ENCODE results near the gene MYO10.
"Not testable (repeated sequence)": the region's sequence is repeated elsewhere in the genome, so short reads cannot be mapped to it uniquely, and the experiment has no call there.

MYO10 gene

DNA sequence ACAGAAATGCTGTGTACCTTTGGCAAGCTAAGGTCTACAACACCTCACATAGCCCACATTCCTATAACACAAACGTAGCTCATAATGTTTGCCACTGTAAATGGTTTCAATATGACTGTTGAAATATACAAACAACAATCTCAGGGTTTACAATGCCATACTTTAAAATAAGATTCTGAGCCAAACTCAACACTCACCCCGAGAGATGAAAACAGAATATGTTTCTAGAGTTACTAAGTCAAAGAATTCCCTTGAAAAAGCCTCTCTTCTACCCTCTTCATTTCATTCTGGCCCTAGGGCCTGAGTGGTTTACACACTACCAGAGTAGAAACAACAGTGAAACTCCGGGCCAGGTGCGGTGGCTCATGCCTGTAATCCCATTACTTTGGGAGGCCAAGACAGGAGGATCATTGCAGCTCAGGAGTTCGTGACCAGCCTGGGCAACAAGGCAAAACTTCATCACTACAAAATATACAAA, 72.6 kb downstream of the MYO10 start:
- DNase-seq (ENCODE audit: low read depth in 2 of 2): no peak

- no peak for DNase-seq (ENCODE audit: low read depth in 2 of 2)
Measured at GRCh38 chr5:16862777-16863176, 73.3 kb downstream of the MYO10 start.

- no peak for DNase-seq (ENCODE audit: low read depth in 2 of 2)
Measured at GRCh38 chr5:16859346-16859745, 76.7 kb downstream of the MYO10 start.

DNA sequence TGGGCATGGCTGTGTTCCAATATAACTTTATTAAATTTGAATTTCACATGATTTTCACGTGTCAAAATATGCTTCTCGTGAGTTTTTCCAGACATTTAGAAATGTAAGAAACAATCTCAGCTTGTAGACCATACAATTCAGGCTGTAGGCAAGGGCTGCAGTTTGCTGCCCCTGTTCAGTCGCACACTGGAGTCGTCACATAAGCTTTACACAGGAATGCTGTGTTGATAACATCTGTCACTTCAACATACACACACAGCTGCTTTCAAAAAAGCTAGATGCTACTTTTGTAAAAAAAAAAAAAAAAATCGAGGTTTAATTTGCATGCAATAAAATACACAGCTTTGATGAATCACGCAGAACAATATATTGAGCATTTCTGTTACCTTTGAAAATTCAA, 77.9 kb downstream of the MYO10 start:
- no peak for DNase-seq (ENCODE audit: low read depth in 2 of 2)

GRCh38 chr5:16857635-16858034, 78.5 kb downstream of the MYO10 start:
- no peak for DNase-seq (ENCODE audit: low read depth in 2 of 2)

DNA sequence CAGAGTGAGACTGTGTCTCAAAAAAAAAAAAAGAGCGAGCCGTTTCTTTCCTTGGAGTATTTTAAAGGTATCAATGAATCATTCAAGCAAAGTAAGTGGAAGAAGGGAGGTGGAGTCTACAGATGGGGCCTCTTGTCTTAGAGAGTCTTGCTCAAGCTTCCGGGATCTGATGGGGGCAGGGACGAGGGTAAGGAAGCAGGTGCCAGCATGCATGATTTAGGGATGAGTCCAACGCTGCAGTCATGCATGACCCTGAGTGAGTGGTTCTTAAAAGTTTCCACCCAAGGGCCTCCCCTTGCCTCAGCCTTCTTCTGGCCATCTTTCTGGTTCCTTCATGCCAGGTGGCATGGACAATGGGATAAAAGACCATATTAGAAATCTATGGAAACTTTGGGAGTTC, 79.6 kb downstream of the MYO10 start:
- DNase-seq (ENCODE audit: low read depth in 2 of 2): no peak

DNA sequence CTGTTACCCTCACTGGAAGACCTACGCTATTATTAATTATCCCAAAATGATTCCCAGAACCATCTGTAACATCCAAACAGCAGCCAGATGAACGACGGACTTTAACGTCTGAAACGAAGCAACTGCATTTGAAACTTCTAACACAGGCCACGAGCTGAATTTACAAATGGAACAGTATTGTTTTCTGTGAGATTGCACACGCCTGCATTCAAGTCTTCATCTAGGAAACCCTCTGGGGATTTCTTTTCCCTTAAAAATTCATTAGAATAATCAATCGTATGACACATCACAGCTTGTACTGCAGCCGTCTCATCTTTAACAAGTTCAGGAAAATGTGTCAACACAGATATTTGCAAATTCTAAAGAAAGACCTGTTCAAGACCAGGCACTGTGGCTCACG, 80.2 kb downstream of the MYO10 start:
- no peak for DNase-seq (ENCODE audit: low read depth in 2 of 2)

DNA sequence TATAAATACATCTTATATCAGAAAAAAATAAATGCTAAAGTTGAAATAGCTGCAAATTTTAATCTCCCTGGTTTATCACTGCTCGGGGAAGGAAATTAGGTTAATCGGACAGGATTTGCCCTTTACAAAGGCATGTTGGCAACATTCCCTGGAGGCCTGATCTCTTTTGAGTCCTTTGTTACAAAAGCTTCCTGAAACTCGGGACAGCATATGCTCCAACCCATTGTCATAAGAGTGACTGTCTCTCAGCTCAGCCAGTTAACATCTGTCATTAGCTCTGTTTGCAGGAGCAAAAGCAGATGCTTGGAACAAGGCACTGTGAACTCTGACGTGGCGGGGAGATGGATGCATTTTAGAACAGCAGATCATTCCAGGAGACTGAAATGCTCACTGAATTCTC, 80.6 kb downstream of the MYO10 start:
- no peak for DNase-seq (ENCODE audit: low read depth in 2 of 2)

GRCh38 chr5:16854351-16854750, 81.7 kb downstream of the MYO10 start:
- no peak for DNase-seq (ENCODE audit: low read depth in 2 of 2)

DNA sequence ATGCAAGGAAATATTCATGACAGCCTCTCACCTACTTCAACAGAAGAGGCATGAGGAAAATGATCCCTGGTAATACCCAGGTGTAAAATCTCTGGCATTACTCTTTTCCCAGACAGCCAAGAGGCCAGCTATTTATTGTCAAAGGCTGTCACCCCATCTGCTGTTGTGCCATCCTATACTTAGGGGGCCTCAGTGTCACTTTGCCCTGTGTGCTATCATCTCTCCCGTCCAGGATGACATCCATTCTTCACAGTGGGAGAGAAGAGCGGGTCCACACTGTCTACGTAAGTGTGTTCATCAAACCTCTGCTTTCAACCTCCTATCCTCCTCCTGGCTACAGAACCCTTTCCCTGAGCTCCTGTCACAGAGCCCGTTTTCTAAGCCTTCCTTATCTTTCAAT, 82.6 kb downstream of the MYO10 start:
- DNase-seq (ENCODE audit: low read depth in 2 of 2): no peak

GRCh38 chr5:16852251-16853005, 83.7 kb downstream of the MYO10 start:
- DNase-seq (ENCODE audit: low read depth in 2 of 2): no peak

- no peak for DNase-seq (ENCODE audit: low read depth in 2 of 2)
Measured at GRCh38 chr5:16849775-16850174, 86.3 kb downstream of the MYO10 start.

- no peak for DNase-seq (ENCODE audit: low read depth in 2 of 2)
Measured at GRCh38 chr5:16849181-16849580, 86.9 kb downstream of the MYO10 start.

GRCh38 chr5:16844952-16845351, 91.1 kb downstream of the MYO10 start:
- DNase-seq (ENCODE audit: low read depth in 2 of 2): no peak

GRCh38 chr5:16842896-16843295, 93.2 kb downstream of the MYO10 start:
- DNase-seq (ENCODE audit: low read depth in 2 of 2): no peak

DNA sequence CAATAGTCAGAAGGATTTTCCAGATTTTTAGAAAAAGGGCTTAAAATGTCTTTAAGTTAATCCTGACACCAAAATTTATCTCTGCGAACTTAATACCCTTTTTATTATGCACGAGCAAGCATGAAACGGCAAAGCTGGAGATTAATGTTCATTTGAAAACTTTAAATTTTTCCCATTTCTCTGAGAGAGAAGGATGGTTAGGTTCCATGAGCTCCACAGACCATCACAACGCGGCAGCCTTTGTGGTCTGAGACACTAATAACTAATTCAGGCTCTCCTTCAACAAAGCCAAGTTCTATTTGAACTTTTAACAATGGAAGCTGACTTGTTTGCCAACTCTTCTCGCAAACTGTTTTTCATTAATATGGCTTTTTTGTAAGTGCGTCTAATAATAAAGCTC, 94.7 kb downstream of the MYO10 start:
- no peak for DNase-seq (ENCODE audit: low read depth in 2 of 2)

DNA sequence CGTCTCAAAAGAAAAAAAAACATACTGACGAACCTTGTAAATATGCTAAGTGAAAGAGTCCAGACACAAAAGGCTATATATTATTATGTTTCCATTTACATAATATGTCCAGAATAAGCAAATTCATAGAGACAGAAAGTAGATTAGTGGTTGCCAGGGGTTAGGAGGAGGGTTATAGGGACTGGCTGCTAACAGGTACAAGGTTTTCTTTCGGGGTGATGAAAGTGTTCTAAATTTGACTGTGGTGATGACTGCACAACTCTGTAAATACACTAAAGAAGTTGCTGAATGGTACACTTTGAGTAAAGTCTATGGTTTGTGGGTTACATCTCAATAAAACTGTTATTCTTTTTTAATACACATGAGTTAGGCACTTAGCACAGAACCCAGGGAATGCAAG, 98.8 kb downstream of the MYO10 start:
- DNase-seq (ENCODE audit: low read depth in 2 of 2): no peak

GRCh38 chr5:16834029-16834428, 102.1 kb downstream of the MYO10 start:
- no peak for DNase-seq (ENCODE audit: low read depth in 2 of 2)

- DNase-seq (ENCODE audit: low read depth in 2 of 2): not testable (repeated sequence)
Measured at GRCh38 chr5:16831326-16831725, 104.8 kb downstream of the MYO10 start.

DNA sequence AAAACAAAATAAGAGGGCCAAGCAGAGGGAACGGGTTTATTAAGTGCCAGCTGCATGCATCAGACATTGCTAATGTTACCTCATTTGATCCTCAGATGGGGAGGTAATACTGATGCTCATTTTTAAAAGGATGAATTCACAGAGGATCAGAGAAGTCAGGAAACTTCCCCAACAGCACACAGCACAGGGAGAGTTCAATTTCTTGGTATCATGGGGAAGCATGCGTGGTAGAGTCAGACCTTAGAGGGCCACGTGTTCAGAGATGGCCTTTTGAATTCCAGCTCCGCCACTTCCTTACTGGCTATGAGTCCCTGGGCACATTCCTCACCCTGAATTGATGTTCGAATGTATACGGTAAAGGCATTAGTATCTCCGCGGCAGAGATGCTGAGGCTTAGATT, 108.3 kb downstream of the MYO10 start:
- DNase-seq (ENCODE audit: low read depth in 2 of 2): no peak

GRCh38 chr5:16826379-16827125, 109.5 kb downstream of the MYO10 start:
- no peak for DNase-seq (ENCODE audit: low read depth in 2 of 2)

GRCh38 chr5:16819522-16820167, 116.4 kb downstream of the MYO10 start:
- no peak for DNase-seq (ENCODE audit: low read depth in 2 of 2)

DNA sequence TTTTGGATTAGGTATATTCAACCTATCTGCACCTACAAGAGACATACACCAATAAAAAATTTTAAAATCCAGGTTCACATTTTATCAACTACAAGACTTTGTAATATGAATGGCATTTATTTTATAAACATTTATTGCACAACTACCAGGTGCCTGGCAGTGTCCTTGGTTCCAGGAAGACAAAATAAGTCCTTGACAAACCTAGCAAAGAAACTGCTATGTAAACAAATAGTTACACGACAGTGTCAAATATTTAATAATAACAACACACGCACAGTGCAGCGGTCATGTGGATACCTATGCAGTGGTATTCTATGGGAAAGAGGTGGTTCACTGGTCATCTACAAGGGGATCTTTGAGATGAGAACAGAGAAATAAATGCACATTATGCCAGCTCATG, 120.7 kb downstream of the MYO10 start:
- DNase-seq (ENCODE audit: low read depth in 2 of 2): no peak
